Esophagus muscularis mucosa (tissue), 4 donors: ENCODE data around the gene SNX3. TPM values are rescaled to one million over a fixed set of nuclear protein-coding genes. Genes with fewer than 3 reads are reported as not detected.

Source experiments
- DNase-seq: peaks from one replicate; pipeline ENCODE4 v3.0.0-alpha.2; 2017; ENCODE audit errors: extremely low spot score
- H3K27ac ChIP-seq, 4 donors: fragments of 200-600 bp; sonication (generic); replicated peaks in 1 of 4; 1 replicate in 3 of 4; 2 replicates in 1 of 4; pipeline ENCODE4 v1.5.1; 2016 to 2019; ENCODE audit warnings: mild to moderate bottlenecking in 1 of 4
- H3K27me3 ChIP-seq, 4 donors: fragments of 200-600 bp; sonication (generic); one replicate each; pipeline versions ENCODE4 v1.5.1 to v1.6.0; 2016 to 2019
- H3K36me3 ChIP-seq, 4 donors: fragments of 200-600 bp; sonication (generic); one replicate each; pipeline ENCODE4 v1.5.1; 2016 to 2019
- H3K4me1 ChIP-seq, 4 donors: fragments of 200-600 bp; sonication (generic); one replicate each; pipeline ENCODE4 v1.5.1; 2016 to 2019
- H3K4me3 ChIP-seq, 4 donors: fragments of 200-600 bp; sonication (generic); 1 replicate in 2 of 4; 2 replicates in 2 of 4; pipeline ENCODE4 v1.5.1; 2016 to 2019; ENCODE audit warnings: mild to moderate bottlenecking in 4 of 4, moderate library complexity in 1 of 4
- H3K9me3 ChIP-seq, 4 donors: fragments of 200-600 bp; sonication (generic); 1 replicate in 3 of 4; 2 replicates in 1 of 4; pipeline ENCODE4 v1.5.1; 2016 to 2019
- EP300 ChIP-seq: sonication (generic); formaldehyde crosslinking; IDR thresholded peaks from one replicate; pipeline ENCODE4 v1.6.1; 2017; ENCODE audit warnings: antibody characterized with exemption
- POLR2A ChIP-seq: fragments of 450-650 bp; IDR thresholded peaks from one replicate; pipeline ENCODE4 v1.6.1; 2017; ENCODE audit warnings: antibody characterized with exemption, moderate library complexity, mild to moderate bottlenecking, low read depth
- POLR2AphosphoS5 ChIP-seq, 2 donors: sonication (generic); formaldehyde crosslinking; IDR thresholded peaks; one replicate each; pipeline ENCODE4 v1.6.1; 2017; ENCODE audit warnings: antibody characterized with exemption in 2 of 2
- WGBS: methylation state at CpG from one replicate; pipeline ENCODE4 v1.1.5; 2018; 5-methylcytosine and 5-hydroxymethylcytosine counted together
- intact Hi-C: fragments of 100-400 bp; cut with DNase I; formaldehyde crosslinking; loops from one replicate; pipeline ENCODE4 v1.15.1; 2023
- total RNA-seq, 4 donors: library from RNA; depleted of rRNA; stranded (reverse); fragments of >200 nt; gene quantifications; one replicate each; pipeline versions ENCODE4 v1.1.0 to v1.2.1, GENCODE V29; 2016
- TF ChIP-seq, protein P1 (sequence below), 3 experiments: fragments of 200-600 bp in 2 of 3; fragments of 450-650 bp in 1 of 3; sonication (generic) in 2 of 3; IDR thresholded peaks; one replicate each; pipeline ENCODE4 v1.5.1; 2017 to 2019; ENCODE audit warnings: antibody characterized with exemption in 3 of 3, mild to moderate bottlenecking in 2 of 3, moderate library complexity in 1 of 3

The SNX3 gene
- total RNA-seq, 4 donors from 2014 or later, result 148 to 176 (median 151) TPM

DNA sequence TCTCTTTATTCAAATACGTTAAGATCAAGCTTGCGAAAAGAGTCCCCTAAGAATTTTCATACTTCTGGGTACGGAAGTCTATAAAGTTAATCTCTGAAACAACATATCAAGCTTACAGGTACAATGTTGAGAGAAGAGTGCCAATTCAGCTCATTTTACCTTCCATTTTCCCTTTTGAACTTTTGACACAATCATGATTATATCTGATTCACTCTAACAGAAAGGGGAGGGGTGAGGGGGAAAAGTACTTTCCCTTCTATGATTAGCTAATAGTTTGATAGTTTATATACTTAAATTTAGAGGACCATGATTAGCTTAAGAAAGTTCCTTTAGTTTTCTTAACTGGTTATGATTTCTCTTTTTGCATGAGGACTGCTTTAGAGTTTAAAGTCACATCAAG is 33.5 kb downstream of the SNX3 start:
- Histone ChIP-seq H3K36me3 (peaks cover 0 to 22% (median 7%) of the 10 kb centered on the region in 4 donors), H3K4me3 (no peak overlapping the region), H3K27me3 (no peaks in the 10 kb centered on the region), H3K4me1 (peaks cover 0 to 6% (median 4%) of the 10 kb centered on the region in 4 donors), H3K27ac (no peak overlapping the region), H3K9me3 (no peaks in the 10 kb centered on the region)
- 100% methylated on average over 3 of the region's 3 CpGs for WGBS
- TF ChIP-seq POLR2AphosphoS5 (IDR thresholded peaks at IDR 0.05), result no peak
- TF ChIP-seq EP300, result no peak
- no peak for TF ChIP-seq POLR2A
- TF ChIP-seq, protein P1, sequence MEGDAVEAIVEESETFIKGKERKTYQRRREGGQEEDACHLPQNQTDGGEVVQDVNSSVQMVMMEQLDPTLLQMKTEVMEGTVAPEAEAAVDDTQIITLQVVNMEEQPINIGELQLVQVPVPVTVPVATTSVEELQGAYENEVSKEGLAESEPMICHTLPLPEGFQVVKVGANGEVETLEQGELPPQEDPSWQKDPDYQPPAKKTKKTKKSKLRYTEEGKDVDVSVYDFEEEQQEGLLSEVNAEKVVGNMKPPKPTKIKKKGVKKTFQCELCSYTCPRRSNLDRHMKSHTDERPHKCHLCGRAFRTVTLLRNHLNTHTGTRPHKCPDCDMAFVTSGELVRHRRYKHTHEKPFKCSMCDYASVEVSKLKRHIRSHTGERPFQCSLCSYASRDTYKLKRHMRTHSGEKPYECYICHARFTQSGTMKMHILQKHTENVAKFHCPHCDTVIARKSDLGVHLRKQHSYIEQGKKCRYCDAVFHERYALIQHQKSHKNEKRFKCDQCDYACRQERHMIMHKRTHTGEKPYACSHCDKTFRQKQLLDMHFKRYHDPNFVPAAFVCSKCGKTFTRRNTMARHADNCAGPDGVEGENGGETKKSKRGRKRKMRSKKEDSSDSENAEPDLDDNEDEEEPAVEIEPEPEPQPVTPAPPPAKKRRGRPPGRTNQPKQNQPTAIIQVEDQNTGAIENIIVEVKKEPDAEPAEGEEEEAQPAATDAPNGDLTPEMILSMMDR (IDR thresholded peaks at IDR 0.05), result no peak
- intact Hi-C loops, result no loop called here
- no peak for DNase-seq

DNA sequence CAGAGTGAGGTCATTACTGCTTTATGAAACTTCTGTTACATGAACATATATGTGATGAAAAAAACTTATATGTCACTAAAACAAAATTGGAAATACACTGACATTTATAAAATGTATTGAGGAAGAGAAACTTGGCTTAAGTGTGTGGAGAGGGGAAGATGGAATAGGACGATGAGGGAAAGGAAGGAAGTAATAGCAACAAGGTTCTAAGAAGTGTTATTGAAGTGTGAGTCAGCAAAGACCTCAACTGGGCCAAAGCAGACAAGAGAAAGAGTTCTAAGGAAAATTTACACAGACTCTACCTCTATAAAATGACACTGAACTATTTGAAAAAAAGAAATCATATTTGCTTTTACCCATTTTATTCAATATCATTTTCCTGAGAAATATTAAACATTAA is 38.3 kb downstream of the SNX3 start:
- no peak overlapping the region for H3K27ac ChIP-seq
- peaks cover 9 to 52% (median 33%) of the 10 kb centered on the region in 4 donors for H3K36me3 ChIP-seq
- DNase-seq, result no peak

GRCh38 chr6:108222064-108222463 is 38.8 kb downstream of the SNX3 start:
- Histone ChIP-seq H3K27me3 (no peaks in the 10 kb centered on the region), H3K4me1 (no peaks in the 10 kb centered on the region), H3K4me3 (no peak overlapping the region), H3K27ac (no peak overlapping the region), H3K9me3 (no peaks in the 10 kb centered on the region), H3K36me3 (peaks cover 9 to 56% (median 33%) of the 10 kb centered on the region in 4 donors)
- 94% methylated on average over 2 of the region's 2 CpGs for WGBS
- intact Hi-C loops, result no loop called here
- DNase-seq, result no peak
- TF ChIP-seq EP300, result no peak
- no peak for TF ChIP-seq POLR2AphosphoS5 (IDR thresholded peaks at IDR 0.05)
- TF ChIP-seq, protein P1 (IDR thresholded peaks at IDR 0.05), result no peak
- no peak for TF ChIP-seq POLR2A

More for the DNA sequence above, 38.3 kb downstream of the SNX3 start:
- intact Hi-C loops, result no loop called here
- WGBS, result 32% methylated on average over 1 of the region's 1 CpG
- Histone ChIP-seq H3K27me3 (no peaks in the 10 kb centered on the region), H3K4me3 (no peak overlapping the region), H3K4me1 (no peaks in the 10 kb centered on the region), H3K9me3 (no peaks in the 10 kb centered on the region)
- TF ChIP-seq, protein P1 (IDR thresholded peaks at IDR 0.05), result no peak

DNA sequence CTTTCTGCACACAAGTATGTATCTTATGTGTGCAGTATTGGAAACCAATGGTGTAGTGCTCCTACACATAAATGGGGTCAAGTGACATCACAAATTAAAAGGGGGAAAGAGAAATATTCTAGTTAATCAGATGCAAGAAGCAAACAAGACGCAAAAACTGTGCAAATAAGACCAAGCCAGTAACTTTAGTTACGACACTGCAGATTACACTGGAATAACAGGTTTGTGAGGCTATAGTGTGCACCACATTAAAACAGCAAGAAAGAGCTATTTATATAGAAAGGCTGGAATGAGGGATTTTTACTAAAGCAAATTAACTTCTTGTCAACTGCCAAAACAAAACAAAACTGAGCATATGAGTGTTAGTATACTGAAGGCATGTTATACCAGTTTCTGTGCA is 49.2 kb downstream of the SNX3 start:
- no peak overlapping the region for H3K4me3 ChIP-seq
- 97% methylated on average over 2 of the region's 2 CpGs for WGBS
- intact Hi-C loops, result no loop called here
- no peaks in the 10 kb centered on the region for H3K27me3 ChIP-seq
- H3K36me3 ChIP-seq, result peaks cover 0 to 66% (median 37%) of the 10 kb centered on the region in 4 donors
- H3K9me3 ChIP-seq, result no peaks in the 10 kb centered on the region
- H3K27ac ChIP-seq, result no peak overlapping the region
- TF ChIP-seq POLR2A (no peak), POLR2AphosphoS5 (IDR thresholded peaks at IDR 0.05) (no peak), EP300 (no peak)
- TF ChIP-seq, protein P1 (IDR thresholded peaks at IDR 0.05), result no peak
- DNase-seq, result no peak
- no peaks in the 10 kb centered on the region for H3K4me1 ChIP-seq

DNA sequence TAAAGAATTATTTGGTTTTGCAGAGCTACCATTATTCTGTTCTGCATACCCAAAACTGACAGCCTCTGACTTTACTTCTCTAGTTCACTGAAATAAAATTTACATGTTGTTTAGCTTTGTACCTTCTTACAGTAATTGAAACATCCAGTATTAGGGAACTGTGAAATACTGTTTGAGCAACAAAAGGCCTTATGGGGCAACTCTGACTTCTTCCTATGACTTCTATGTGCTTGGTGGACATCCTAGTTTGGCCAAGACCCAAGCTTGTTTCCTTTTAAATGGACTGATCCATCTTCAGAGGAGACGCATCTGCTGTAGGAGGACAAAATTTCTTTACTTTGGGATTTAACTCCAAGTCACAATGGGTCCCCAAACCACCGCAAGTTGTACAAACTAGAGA is 50.3 kb downstream of the SNX3 start:
- Histone ChIP-seq H3K4me1 (no peaks in the 10 kb centered on the region), H3K4me3 (no peak overlapping the region), H3K27me3 (no peaks in the 10 kb centered on the region), H3K9me3 (no peaks in the 10 kb centered on the region), H3K36me3 (peaks cover 0 to 59% (median 30%) of the 10 kb centered on the region in 4 donors), H3K27ac (no peak overlapping the region)
- intact Hi-C loops, result no loop called here
- 92% methylated on average over 2 of the region's 2 CpGs for WGBS
- TF ChIP-seq EP300, result no peak
- TF ChIP-seq, protein P1 (IDR thresholded peaks at IDR 0.05), result no peak
- no peak for TF ChIP-seq POLR2A
- no peak for TF ChIP-seq POLR2AphosphoS5 (IDR thresholded peaks at IDR 0.05)
- no peak for DNase-seq
